K562 (cell line): ENCODE measurements around the gene RNF123. TPM values are rescaled to one million over a fixed set of nuclear protein-coding genes. Genes with fewer than 3 reads are reported as not detected.

Source experiments
- ATAC-seq: fragments of 200-7000 bp; cut with Tn5 transposase; 3 replicates; pipeline ENCODE4 v1.9.1; 2020; ENCODE audit warnings: moderate library complexity
- BruUV-seq: library from RNA; stranded (reverse); fragments of 400-500 nt; replicated peaks from 2 replicates; lab custom pipeline; 2021; lab: Mats Ljungman, UMichigan
- CTCF ChIA-PET: fragments of 300-600 bp; formaldehyde crosslinking; extraction: SDS; loops from one replicate; lab custom pipeline; 2021; ENCODE audit warnings: low intra/inter-chr PET ratio; lab: Yijun Ruan, JAX
- POLR2A ChIA-PET: fragments of 300-600, 350-650 bp; sonication (Branson Sonifier 250); formaldehyde crosslinking; extraction: SDS; loops from one replicate; lab custom pipeline; 2021; ENCODE audit warnings: antibody characterized with exemption, inconsistent platforms; lab: Yijun Ruan, JAX
- DNase-seq, 4 experiments: peaks; one replicate each; pipeline versions ENCODE4 v3.0.0 to v3.0.0-alpha.2; 2011 to 2018; ENCODE audit warnings: low spot score in 3 of 4, mixed read lengths in 3 of 4; ENCODE audit errors: extremely low read depth in 1 of 4
- FAIRE-seq: peaks from 2 replicates; lab custom pipeline; 2011; peaks lifted over from hg19 to GRCh38; lab: Jason Lieb, UNC
- H2AFZ ChIP-seq: 2 replicates; pipeline ENCODE4 v1.6.0; 2011; ENCODE audit warnings: low read depth, low read length, control low read depth, inconsistent platforms
- H3K27ac ChIP-seq: fragments of 200-600 bp; 3 replicates; pipeline ENCODE4 v1.8.0; 2011; ENCODE audit warnings: low read depth, mild to moderate bottlenecking, control low read depth, inconsistent platforms, low read length, moderate library complexity, mixed read lengths; ENCODE audit errors: extremely low read depth
- H3K27me3 ChIP-seq, 2 experiments: fragments of 300-600 bp in 1 of 2; 2 replicates in 1 of 2; 3 replicates in 1 of 2; pipeline versions ENCODE4 v1.6.0 to v1.8.0; 2011; ENCODE audit warnings: inconsistent platforms in 2 of 2, low read length in 2 of 2, mild to moderate bottlenecking in 1 of 2, mixed read lengths in 1 of 2, moderate library complexity in 1 of 2; ENCODE audit not compliant: control insufficient read depth in 2 of 2, insufficient read depth in 2 of 2
- H3K36me3 ChIP-seq: fragments of 300-600 bp; 3 replicates; pipeline ENCODE4 v1.8.0; 2011; ENCODE audit warnings: mild to moderate bottlenecking, low read length, inconsistent platforms; ENCODE audit not compliant: control insufficient read depth, insufficient read depth
- H3K4me1 ChIP-seq, 2 experiments: fragments of 200-600 bp in 1 of 2; replicated peaks in 1 of 2; 2 replicates in 1 of 2; 3 replicates in 1 of 2; pipeline versions ENCODE4 v1.5.1 to v1.8.0; 2011; ENCODE audit warnings: inconsistent platforms in 2 of 2, low read length in 2 of 2, mild to moderate bottlenecking in 1 of 2, mixed read lengths in 1 of 2, moderate library complexity in 1 of 2; ENCODE audit not compliant: control insufficient read depth in 2 of 2, insufficient read depth in 2 of 2
- H3K4me2 ChIP-seq: 2 replicates; pipeline ENCODE4 v1.6.1; 2011; ENCODE audit warnings: low read length, control low read depth, inconsistent platforms, mixed read lengths; ENCODE audit not compliant: insufficient read depth
- H3K4me3 ChIP-seq: fragments of 200-600 bp; sonication (generic), shearing (Covaris generic); 2 replicates; pipeline ENCODE4 v1.5.1; 2016; ENCODE audit warnings: control low read depth, inconsistent platforms
- H3K79me2 ChIP-seq: fragments of 200-600 bp; 3 replicates; pipeline ENCODE4 v1.8.0; 2011; ENCODE audit warnings: low read length, inconsistent platforms; ENCODE audit not compliant: control insufficient read depth, insufficient read depth
- H3K9ac ChIP-seq, 2 experiments: 2 replicates each; pipeline versions ENCODE4 v1.6.0 to v1.6.1; 2011; ENCODE audit warnings: low read depth in 2 of 2, low read length in 2 of 2, control low read depth in 1 of 2, inconsistent platforms in 1 of 2, mild to moderate bottlenecking in 1 of 2, mixed read lengths in 1 of 2; ENCODE audit not compliant: insufficient read depth in 1 of 2
- H3K9me1 ChIP-seq: one replicate; pipeline ENCODE4 v1.6.0; 2011; ENCODE audit warnings: inconsistent platforms, mild to moderate bottlenecking, low read length, moderate library complexity; ENCODE audit not compliant: control insufficient read depth, insufficient read depth
- H3K9me3 ChIP-seq: replicated peaks from 2 replicates; pipeline ENCODE4 v1.5.1; 2011; ENCODE audit warnings: low read depth, low read length, inconsistent platforms; ENCODE audit not compliant: control insufficient read depth, insufficient read depth
- H4K20me1 ChIP-seq: replicated peaks from 2 replicates; pipeline ENCODE4 v1.6.1; 2011; ENCODE audit warnings: low read length, inconsistent platforms, mixed read lengths; ENCODE audit not compliant: control insufficient read depth, insufficient read depth
- POLR2G ChIP-seq: fragments of 200-400 bp; formaldehyde crosslinking; IDR thresholded peaks from 2 replicates; pipeline ENCODE4 v1.6.1; 2017; ENCODE audit warnings: low read depth, mild to moderate bottlenecking, antibody characterized with exemption, low read length, moderate library complexity
- RBFOX2 ChIP-seq: fragments of 200-400 bp; formaldehyde crosslinking; IDR thresholded peaks from 2 replicates; pipeline ENCODE4 v1.6.1; 2017; ENCODE audit warnings: low read depth, mild to moderate bottlenecking, low read length, moderate library complexity
- RBM22 ChIP-seq: fragments of 200-400 bp; formaldehyde crosslinking; IDR thresholded peaks from 2 replicates; pipeline ENCODE4 v1.6.1; 2018; ENCODE audit warnings: low read length, low read depth; ENCODE audit not compliant: poor library complexity, severe bottlenecking
- ZBTB33 ChIP-seq: sonication (generic); formaldehyde crosslinking; IDR thresholded peaks from 2 replicates; pipeline ENCODE4 v1.8.1; 2023; ENCODE audit warnings: mild to moderate bottlenecking, missing genetic modification reagents
- ZBTB8A ChIP-seq: fragments of 450-650 bp; IDR thresholded peaks from 2 replicates; pipeline ENCODE4 v1.6.1; 2018; ENCODE audit warnings: mild to moderate bottlenecking, moderate library complexity; ENCODE audit not compliant: partially characterized antibody
- ZNF668 ChIP-seq: fragments of 250-450 bp; sonication (Bioruptor Pico); IDR thresholded peaks from 2 replicates; pipeline ENCODE4 v1.8.0; 2022; ENCODE audit warnings: mild to moderate bottlenecking, inconsistent platforms
- WGBS: fragments of 100-300 bp; shearing (Covaris generic); methylation state at CpG from one replicate; pipeline ENCODE4 v1.1.6; 2016; ENCODE audit warnings: low coverage, mixed read lengths; ENCODE audit not compliant: insufficient coverage; ENCODE audit errors: missing lambda C conversion rate; 5-methylcytosine and 5-hydroxymethylcytosine counted together
- in situ Hi-C: fragments of 300-500 bp; cut with MboI; formaldehyde crosslinking; loops from 4 replicates; pipeline ENCODE4 v1.15.0; 2018; ENCODE audit warnings: inconsistent platforms, mixed read lengths
- intact Hi-C: fragments of 100-400 bp; cut with micrococcal nuclease; formaldehyde crosslinking; loops from 2 replicates; pipeline ENCODE4 v1.14.2; 2022
- polyA plus RNA-seq, 8 experiments: library from polyadenylated mRNA; depleted of rRNA in 4 of 8; stranded (reverse) in 5 of 8; unstranded in 3 of 8; fragments of >200 nt; fragmentation: Nextera tagmentation in 2 of 8; fragmentation: Illumina TruSeq in 1 of 8; extraction: Ambion mirVana in 2 of 8; extraction: Trizol in 1 of 8; gene quantifications; 2 replicates each; pipeline versions ENCODE4 v1.2.1 to v1.2.3, GENCODE V29; 2011 to 2014; ENCODE audit warnings: inconsistent platforms in 1 of 8, missing spikeins in 1 of 8
- total RNA-seq, 7 experiments: library from RNA; depleted of rRNA in 6 of 7; stranded (reverse); fragments of >200 nt in 6 of 7; fragmentation: Illumina TruSeq in 2 of 7; extraction: Trizol in 2 of 7; gene quantifications; 2 replicates each; pipeline versions ENCODE4 v1.2.1 to v1.2.3, GENCODE V29; 2011 to 2021; ENCODE audit warnings: low replicate concordance in 1 of 7
- TF ChIP-seq, protein P1 (sequence below): sonication (generic); formaldehyde crosslinking; IDR thresholded peaks from 2 replicates; pipeline ENCODE4 v1.9.0; 2022; ENCODE audit warnings: mild to moderate bottlenecking, missing genetic modification reagents
- TF ChIP-seq, protein P2 (sequence below): fragments of 150-350 bp; conservative IDR thresholded peaks from 2 replicates; pipeline ENCODE4 v1.6.1; 2014; ENCODE audit warnings: low read length
- TF ChIP-seq, protein P3 (sequence below), 2 experiments: IDR thresholded peaks; 2 replicates each; pipeline ENCODE4 v1.6.1; 2011; ENCODE audit warnings: borderline replicate concordance in 1 of 2, control low read depth in 1 of 2, low read depth in 1 of 2, low read length in 1 of 2, mild to moderate bottlenecking in 1 of 2, mixed read lengths in 1 of 2, moderate library complexity in 1 of 2; ENCODE audit not compliant: insufficient read depth in 1 of 2, insufficient read length in 1 of 2, poor library complexity in 1 of 2, severe bottlenecking in 1 of 2; ENCODE audit errors: extremely low read depth in 1 of 2

Gene RNF123
- total and polyA plus RNA-seq, 9 of the 15 experiments (the other 6 are each of a cell fraction or from before 2014, with no cell fraction given), result 8.7 to 53.1 (median 17.5) TPM

GRCh38 chr3:49717959-49718857, 28.9 kb downstream of the RNF123 start:
- no peak for TF ChIP-seq ZNF668
- no peak for TF ChIP-seq ZBTB8A
- peak; percentile 68; the same call in 1 of the 2 replicates for TF ChIP-seq ZBTB33 (CRISPR knock-in tag)
- peak; percentile 45 for TF ChIP-seq RBFOX2
- peak; percentile 62 for TF ChIP-seq RBM22
- TF ChIP-seq, protein P1, sequence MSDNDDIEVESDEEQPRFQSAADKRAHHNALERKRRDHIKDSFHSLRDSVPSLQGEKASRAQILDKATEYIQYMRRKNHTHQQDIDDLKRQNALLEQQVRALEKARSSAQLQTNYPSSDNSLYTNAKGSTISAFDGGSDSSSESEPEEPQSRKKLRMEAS (CRISPR knock-in tag), result no peak
- TF ChIP-seq, protein P2, sequence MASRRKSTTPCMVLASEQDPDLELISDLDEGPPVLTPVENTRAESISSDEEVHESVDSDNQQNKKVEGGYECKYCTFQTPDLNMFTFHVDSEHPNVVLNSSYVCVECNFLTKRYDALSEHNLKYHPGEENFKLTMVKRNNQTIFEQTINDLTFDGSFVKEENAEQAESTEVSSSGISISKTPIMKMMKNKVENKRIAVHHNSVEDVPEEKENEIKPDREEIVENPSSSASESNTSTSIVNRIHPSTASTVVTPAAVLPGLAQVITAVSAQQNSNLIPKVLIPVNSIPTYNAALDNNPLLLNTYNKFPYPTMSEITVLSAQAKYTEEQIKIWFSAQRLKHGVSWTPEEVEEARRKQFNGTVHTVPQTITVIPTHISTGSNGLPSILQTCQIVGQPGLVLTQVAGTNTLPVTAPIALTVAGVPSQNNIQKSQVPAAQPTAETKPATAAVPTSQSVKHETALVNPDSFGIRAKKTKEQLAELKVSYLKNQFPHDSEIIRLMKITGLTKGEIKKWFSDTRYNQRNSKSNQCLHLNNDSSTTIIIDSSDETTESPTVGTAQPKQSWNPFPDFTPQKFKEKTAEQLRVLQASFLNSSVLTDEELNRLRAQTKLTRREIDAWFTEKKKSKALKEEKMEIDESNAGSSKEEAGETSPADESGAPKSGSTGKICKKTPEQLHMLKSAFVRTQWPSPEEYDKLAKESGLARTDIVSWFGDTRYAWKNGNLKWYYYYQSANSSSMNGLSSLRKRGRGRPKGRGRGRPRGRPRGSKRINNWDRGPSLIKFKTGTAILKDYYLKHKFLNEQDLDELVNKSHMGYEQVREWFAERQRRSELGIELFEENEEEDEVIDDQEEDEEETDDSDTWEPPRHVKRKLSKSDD, result no peak
- TF ChIP-seq, protein P3, sequence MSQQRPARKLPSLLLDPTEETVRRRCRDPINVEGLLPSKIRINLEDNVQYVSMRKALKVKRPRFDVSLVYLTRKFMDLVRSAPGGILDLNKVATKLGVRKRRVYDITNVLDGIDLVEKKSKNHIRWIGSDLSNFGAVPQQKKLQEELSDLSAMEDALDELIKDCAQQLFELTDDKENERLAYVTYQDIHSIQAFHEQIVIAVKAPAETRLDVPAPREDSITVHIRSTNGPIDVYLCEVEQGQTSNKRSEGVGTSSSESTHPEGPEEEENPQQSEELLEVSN (IDR thresholded peaks at IDR 0.05; ENCODE audit: borderline replicate concordance in 1 of 2, extremely low read depth in 1 of 2, insufficient read depth in 1 of 2, insufficient read length in 1 of 2, low read depth in 1 of 2, low read length in 1 of 2, poor library complexity in 1 of 2, severe bottlenecking in 1 of 2), result peak in 1 of 2 experiments; percentile 5
- TF ChIP-seq POLR2G, result peak; percentile 42
- Histone ChIP-seq H3K79me2 (peaks cover 6% of the 10 kb centered on the region), H3K4me1 (peaks cover 0 to 24% of the 10 kb centered on the region in 2 experiments; a peak in 3 of 5 replicates), H3K4me2 (no peak overlapping the region), H3K9me1 (no peaks in the 10 kb centered on the region), H3K27ac (no peak overlapping the region), H3K4me3 (no peak overlapping the region), H3K9ac (no peak overlapping the region), H4K20me1 (0 out of 2 replicates have a peak, but pooled peaks cover 3% of the 10 kb centered on the region), H3K9me3 (no peaks in the 10 kb centered on the region), H3K27me3 (no peaks in the 10 kb centered on the region), H3K36me3 (peaks cover 61% of the 10 kb centered on the region; the same call in 2 of the 3 replicates), H2AFZ (no peak overlapping the region)
- ATAC-seq (no peak), DNase-seq (no peak), FAIRE-seq (no peak)
- CTCF ChIA-PET, result interaction anchor here (1.2 kb wide), 1 partner anchor 121 kb away, joined by 4 read pairs; no protein-coding TSS in a partner anchor
- POLR2A ChIA-PET, result no interaction called here
- 100% methylated on average over 28 of the region's 75 CpGs for WGBS
- in situ Hi-C loops, result no loop called here
- no TSS peak for BruUV-seq
- intact Hi-C loops, result no loop called here
